Measurements from ENCODE around the gene OR6C76.
"Not testable (repeated sequence)": the region's sequence is repeated elsewhere in the genome, so short reads cannot be mapped to it uniquely, and the experiment has no call there.

GRCh38 chr12:55413498-55414388 is 12.3 kb upstream of the OR6C76 start:
- TF ChIP-seq, protein P1, sequence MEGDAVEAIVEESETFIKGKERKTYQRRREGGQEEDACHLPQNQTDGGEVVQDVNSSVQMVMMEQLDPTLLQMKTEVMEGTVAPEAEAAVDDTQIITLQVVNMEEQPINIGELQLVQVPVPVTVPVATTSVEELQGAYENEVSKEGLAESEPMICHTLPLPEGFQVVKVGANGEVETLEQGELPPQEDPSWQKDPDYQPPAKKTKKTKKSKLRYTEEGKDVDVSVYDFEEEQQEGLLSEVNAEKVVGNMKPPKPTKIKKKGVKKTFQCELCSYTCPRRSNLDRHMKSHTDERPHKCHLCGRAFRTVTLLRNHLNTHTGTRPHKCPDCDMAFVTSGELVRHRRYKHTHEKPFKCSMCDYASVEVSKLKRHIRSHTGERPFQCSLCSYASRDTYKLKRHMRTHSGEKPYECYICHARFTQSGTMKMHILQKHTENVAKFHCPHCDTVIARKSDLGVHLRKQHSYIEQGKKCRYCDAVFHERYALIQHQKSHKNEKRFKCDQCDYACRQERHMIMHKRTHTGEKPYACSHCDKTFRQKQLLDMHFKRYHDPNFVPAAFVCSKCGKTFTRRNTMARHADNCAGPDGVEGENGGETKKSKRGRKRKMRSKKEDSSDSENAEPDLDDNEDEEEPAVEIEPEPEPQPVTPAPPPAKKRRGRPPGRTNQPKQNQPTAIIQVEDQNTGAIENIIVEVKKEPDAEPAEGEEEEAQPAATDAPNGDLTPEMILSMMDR (conservative IDR thresholded peaks at IDR 0.05; ENCODE audit: low read length) = not testable (repeated sequence)
- not testable (repeated sequence) for TF ChIP-seq EZH2phosphoT487 (IDR thresholded peaks at IDR 0.05; ENCODE audit: borderline replicate concordance, low read depth, low read length)

Measured in OCI-LY7 (cell line).